Stimulated activated CD8-positive, alpha-beta memory T cell treated with anti-CD3 and anti-CD28 coated beads, Interleukin-15, amount 100 ng/mL, for 1 hour (primary cell): ENCODE results near the gene CYLD.
A peak's percentile ranks its signal among the peaks of the same experiment; 100 is the strongest.

Experiments
- DNase-seq: peaks from one replicate; pipeline ENCODE4 v3.0.0-alpha.2; 2020; ENCODE audit warnings: low read depth

CYLD gene

DNA sequence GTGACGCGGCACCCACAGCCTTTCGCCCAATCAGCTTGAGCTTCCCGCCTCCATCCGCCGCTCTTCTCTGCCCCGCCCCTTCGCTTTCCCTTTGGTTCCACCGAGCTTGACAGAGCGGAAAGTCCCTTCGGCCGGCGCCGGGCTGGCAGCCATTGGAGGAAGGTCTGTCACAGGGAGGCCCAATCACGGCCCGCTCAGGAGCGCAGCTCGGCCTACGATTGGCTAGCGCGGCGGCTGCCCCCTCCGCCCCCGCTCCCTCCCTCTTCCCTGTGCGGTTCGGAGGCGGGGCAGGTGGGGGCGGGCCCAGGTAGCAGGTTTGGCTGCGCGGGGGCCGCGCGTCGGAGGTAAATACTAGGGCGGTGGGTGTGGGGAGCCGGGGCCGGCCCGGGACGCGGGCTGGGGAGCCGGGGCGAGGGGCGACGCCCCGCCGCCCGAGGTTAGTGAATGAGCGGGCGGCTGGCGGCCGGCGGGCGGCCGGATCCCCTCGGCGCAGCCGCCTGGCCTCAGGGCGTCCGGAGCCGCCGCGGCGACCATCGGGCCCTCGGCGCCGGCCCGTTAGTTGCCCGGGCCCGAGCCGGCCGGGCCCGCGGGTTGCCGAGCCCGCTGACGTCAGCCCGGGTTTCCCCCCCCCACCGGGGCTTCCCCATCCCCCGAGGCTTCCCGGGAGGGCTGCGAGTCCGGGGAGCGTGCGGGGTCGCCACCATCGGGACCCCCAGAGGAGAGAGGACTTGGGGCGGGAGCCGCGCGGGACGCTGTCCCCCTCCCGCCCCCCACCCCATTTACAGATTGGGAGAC, at the start of gene CYLD:
TSS of gene CYLD (plus strand) at position 306 of the 795 bp plus-strand sequence. CDS start 7,613 bp downstream, outside the sequence.
- peak; percentile 97 for DNase-seq

DNA sequence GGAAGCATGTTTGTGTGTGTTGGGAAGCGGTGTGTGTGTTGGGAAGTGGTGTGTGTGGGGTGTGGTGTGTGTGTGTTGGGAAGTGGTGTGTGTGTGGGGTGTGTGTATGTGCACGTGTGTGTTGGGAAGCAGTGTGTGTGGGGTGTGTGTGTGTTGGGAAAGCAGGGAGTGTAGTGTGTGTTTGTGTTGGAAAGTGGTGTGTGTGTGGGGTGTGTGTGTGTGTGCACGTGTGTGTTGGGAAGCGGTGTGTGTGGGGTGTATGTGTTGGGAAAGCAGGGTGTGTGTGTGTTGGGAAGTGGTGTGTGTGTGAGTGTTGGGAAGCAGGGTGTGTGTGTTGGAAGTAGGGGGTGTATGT, 49.3 kb upstream of the CYLD start:
- no peak for DNase-seq

DNA sequence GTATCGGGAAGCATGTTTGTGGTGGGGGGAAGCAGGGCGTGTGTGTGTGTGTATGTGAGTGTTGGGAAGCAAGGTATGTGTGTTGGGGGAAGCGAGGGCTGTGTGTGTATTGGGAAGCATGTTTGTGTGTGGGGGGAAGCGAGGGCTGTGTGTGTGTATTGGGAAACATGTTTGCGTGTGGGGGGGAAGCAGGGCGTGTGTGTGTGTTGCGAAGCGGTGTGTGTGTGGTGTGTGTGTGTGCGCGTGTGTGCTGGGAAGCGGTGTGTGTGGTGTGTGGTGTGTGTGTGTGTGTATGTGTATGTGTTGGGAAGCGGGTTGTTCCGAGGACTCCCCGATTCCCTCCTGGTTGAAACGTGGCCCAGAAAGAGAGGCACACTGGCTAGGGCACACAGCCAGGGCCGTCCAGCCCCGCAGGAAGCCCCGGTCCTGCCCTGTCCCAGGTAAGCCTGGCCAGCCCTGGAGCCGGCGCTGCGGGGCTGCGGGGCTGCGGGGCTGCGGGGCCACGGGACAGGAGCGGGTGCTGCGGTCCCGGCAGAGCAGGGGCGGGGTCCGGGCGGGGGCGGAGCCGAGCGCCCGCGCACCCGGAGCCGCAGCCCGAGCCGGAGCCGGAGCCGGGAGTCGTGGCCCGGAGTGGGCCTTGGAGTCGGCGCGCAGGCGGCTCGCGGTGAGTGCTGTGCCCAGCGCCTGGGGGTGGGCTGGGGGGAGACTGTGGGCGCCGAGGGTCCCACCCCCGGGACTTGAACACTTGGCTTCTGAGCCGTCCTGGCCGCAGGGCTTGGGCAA, 48.7 kb upstream of the CYLD start, which contains the start of gene NOD2:
TSS of gene NOD2 (plus strand) at position 608 of the 783 bp plus-strand sequence. CDS start 5,890 bp downstream, outside the sequence.
- DNase-seq: no peak

DNA sequence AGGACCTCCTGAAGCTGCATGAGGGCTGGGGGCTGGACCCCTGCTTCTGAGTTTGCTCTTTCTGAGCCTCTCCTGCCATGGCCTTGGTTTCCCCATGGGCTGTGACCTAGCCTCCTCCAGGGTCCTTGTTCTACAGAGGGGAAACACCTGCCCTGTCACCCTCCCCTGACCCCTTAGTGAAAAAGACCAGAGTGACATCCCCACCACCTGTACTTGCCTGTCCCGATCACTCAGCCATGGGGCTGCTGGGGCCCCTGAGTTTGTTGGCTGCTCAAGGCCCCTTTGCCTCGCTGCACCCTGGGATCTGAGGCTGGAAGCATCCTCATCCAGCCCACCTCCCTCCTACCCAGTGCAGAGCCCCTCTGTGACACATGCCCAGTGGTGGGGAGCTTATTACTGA, 47.7 kb upstream of the CYLD start:
- no peak for DNase-seq

DNA sequence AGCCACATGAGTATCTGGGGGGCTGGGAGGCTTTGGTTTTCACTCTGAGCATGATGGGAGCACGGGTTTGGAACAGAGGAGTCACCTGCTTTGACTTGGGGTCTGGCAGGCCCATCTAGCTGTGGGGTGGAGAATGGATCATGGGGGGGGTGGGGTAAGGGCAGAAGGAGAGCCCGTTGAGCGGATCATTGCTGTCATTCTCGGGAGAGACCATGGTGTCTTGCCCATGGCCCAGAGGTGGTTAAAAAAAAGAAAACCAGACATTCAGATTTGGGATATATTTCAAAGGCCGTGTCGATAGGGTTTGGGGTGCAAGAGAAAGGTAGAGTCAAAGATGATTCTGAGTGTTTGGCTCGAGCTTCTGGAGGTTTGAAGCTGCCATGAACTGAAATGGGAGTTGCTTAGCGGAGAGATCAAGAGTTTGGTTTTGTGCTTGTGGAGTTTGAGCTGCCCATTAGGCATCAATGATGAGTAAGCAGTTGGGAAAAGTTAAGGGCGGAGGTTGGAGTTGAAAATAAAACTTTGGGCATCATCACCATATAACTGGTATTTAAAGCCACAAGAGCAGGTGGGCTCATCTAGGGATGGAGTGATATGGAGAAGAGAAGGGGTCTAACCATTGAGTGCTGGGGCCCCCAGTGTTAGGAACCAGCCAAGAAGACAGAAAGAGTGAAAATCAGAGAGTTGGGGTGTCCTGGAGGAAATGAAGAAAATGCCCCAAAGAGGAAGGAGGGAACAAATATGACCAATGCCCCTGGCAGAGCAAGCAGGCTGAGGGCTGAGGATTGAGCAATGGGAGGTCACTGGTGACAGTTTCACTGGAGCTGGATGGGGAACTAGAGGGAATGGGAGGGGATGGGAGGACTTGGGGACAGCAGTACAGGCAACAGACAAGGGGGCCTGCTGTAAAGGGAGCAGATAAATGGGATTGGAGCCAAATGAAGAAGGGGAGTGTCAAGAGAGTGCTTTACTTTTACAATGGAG, 46.6 kb upstream of the CYLD start:
- DNase-seq: no peak

DNA sequence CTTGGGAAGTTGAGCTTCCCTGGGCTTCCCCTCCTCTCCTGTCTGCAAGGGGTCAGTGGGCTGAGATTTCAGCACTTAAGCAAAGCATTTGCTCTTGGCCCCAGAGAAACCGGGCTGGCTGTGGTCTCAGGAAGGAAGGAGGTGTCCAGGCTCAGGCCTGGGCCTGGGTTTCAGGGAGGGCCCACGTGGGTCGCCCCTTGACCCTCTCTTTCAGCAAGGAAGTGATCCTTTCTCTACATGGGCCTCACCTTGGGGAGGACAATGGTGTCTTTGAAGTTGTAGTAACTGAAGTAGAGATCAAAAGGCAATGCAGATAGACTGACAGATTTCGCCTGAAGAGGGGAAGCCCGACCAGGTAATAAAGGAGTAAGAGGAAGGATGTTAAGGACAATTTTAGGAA, 45.8 kb upstream of the CYLD start:
- no peak for DNase-seq

DNA sequence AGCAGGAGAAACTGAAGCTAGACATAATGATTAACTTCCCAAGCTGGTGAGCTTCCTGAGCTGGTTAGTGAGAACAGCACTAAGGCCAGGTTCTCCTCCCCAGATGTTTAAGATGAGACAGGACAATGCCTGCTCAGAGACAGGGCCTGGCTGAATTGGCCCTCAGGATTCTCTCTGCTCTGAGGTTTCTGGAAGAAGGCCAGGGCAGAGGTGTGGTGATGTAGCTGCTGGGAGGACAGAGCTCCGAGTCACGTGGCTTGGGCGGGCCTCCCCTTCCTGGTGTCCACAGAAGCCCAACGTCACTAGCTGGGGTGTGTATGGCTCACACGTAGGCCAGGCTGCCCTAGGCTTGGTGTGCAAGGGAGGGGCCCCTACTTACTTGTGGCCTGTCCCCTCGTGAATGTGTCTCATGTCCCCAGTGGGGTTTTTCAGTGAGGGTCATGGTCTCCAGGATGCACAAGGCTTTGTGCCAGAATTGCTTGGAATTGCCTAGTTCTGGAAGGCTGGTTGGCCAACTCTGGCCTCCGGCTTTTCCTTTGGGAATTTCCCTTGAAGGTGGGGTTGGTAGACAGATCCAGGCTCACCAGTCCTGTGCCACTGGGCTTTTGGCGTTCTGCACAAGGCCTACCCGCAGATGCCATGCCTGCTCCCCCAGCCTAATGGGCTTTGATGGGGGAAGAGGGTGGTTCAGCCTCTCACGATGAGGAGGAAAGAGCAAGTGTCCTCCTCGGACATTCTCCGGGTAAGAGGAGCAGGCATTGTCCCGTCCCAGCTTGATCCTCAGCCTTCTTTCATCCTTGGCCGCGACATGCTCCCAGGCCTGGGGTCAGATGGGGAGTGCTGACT, 45.1 kb upstream of the CYLD start:
- DNase-seq: no peak

DNA sequence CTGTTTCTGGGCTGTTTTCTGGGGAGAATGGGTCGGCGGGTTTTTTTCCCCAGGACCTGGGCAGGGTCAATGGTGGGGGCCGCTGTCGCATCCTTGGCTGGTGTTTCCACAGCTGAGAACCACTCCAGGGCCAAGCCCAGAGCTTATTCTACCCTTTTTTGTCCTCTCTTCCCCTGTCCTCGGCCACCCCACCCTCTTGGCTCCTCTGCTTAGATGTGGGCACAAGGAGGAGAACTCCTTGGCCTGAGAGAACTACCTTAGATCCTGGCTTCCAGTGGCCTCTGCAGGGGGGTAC, 44.5 kb upstream of the CYLD start:
- DNase-seq: no peak

DNA sequence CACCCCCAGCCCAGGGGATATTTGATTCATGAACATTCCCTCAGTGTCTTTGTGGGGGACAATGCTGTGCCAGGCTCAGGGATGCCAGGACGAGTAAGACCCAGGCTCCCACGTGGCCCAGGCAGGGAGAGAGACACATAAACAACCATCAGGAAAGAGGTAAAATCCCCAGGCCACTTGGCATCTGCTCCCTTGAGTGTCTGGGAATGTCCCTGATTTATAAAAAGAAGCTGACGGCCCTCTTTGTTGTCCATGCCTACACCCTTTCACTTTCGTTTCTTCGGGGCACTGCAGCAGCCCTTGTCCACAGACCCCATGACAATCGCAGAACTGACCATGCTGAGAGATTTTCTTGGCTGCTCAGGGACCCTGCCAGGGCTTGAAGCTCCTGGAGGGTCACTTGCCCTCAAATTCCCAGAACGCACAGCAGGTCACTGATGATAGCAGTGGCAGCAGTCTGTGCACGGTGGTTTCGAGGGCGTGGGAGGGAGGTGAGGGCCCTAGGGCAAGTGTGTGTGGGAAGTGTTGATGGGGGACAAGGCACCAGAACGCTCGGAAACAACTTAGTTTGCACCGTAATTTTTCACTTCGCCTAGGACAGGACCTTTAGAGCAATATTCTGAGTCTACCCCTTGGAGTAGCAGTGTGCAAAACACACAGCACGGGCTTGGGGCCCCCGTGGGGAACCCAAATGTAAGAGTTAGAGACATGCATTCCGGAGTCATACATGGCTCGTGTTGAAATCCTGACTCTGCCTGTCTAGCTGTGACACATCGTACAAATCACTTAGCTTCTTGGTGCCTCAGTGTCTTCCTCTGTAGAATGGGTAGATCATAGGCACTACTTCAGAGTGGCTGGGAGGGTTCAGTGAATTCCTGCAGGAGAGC, 43.8 kb upstream of the CYLD start:
- DNase-seq: no peak

DNA sequence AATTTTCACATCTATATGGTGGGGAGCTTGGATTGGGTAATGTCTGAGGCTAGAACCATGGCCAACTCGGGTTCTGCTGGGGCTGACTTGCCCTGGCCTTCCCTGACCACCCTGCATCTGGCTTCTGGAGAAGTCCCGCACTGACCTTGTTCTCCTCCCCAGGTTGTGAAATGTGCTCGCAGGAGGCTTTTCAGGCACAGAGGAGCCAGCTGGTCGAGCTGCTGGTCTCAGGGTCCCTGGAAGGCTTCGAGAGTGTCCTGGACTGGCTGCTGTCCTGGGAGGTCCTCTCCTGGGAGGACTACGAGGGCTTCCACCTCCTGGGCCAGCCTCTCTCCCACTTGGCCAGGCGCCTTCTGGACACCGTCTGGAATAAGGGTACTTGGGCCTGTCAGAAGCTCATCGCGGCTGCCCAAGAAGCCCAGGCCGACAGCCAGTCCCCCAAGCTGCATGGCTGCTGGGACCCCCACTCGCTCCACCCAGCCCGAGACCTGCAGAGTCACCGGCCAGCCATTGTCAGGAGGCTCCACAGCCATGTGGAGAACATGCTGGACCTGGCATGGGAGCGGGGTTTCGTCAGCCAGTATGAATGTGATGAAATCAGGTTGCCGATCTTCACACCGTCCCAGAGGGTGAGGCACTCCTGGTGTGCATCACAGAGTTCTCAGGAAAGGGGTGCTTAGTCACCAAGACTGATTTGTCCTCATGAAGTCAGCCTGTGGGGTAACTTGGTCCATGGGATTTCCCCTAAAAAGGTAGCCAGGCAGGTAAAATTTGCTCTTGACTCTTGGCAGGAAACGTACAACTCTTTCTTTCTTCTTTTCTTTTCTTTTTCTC, 42.3 kb upstream of the CYLD start:
- DNase-seq: no peak

DNA sequence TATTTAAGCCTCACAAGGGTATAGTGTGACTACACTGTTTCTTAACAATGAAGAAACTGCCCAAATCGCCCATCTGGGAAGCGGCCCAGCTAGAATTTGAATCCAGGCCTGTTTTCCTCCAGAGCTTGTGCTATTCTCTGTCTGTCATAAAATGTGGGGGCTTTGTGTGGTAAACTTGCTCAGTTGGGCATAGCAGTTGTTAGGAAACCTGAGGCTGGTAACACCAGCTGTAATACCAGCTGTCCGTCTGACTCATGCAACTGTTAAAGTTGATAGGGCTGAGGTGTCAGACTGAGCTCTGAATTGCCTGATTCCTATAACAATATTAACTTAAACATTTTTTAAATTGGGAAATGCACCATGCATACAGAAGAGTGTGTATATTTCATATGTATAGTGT, 39.2 kb upstream of the CYLD start:
- no peak for DNase-seq

DNA sequence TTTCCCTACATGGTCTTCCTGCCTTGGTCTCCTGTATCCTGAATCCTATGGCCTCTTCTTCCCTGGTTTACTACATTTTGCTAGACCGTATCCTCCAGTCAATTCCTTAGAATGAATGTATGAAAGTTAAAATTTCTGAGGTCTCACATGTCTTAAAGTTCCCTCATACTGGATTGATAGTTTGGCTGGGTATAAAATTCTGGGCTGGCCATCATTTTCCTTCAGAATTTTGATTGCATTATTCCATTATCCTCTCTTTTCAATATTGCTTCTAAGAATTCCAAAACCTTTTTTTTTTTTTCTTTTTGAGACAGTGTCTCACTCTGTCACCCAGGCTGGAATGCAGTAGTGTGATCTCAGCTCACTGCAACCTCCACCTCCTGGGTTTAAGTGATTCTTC, 37.6 kb upstream of the CYLD start:
- DNase-seq: no peak

DNA sequence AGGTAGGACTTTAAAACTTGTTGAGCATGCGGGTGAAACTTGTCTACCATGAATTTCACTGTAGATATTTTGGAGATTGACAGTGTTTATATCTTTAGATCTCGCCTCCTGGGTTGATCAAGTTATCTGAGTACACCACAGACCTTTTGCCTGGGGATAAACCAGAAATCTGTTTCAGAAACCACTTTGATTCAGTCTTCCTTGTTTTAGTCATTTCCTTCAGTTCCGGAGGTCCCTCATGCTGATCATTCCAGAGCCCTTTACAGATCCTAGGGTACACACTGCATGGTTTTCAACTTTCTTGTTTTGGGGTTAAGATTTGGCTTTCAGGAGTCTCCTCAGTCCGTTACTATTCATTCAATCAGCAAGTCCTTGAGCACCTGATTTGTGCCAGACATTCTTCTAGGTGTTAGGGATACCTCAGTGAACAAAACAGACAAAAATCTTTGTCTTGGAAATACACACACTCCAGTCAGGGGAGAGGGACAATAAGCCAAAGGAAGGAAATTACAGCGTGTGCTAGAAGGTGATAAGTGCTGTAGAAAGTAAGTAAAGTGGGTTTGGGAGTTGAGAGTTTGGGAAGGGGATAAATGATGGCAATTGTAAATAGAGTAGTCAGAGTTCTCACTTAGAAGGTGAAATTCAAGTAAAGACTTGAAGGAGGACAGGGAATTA, 36.3 kb upstream of the CYLD start:
- no peak for DNase-seq

DNA sequence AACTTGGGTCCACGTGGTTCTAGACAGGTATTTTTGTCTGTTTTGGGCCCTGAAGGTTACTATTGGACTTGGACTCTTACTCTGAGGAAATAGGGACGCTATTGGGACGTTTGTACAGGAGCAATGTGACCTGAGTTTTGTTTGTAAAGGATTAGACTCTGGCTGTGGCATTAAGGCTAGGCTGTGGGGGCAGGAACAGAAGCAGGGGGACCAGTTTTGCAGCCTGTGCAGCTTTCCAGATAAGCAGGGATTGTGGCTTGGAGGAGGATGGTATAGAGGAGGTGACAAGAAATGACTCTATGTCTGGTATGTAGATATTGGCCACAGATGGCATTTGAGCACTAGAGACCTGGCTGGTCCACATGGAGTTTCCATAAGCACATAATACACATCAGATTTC, 35.6 kb upstream of the CYLD start:
- DNase-seq: no peak

DNA sequence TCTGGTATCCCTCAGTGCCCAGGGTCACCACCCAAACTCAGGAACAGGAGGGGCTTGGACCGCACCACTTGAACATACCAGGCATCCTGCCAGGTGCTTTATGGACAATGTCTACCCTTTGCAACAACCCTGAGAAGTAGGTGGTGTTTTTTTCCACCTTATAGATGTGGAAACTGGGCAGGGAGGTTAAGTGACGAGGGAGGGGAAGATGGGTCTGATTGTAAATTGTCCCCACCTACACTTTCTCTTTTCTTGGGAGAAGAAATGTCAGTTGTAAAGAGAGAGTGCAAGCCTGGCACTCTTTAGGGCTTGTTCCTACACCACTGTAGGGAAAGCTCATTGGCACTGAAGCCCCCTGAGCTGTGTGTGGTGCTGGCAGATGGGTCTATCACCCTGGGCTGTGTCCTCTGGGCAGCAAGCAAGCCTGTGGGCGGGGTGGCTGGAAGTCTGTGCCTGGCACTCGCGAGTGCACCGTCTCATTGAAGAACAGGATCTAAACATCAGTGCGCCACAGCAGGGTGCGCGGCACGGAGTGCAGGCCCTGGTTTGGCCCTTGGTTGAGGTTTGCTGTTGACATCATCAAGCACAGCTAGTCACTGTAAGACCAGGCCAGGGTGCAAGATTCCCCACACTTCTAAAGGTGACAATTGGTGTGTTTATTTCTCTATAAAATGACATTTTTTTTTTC, 33.4 kb upstream of the CYLD start:
- no peak for DNase-seq

DNA sequence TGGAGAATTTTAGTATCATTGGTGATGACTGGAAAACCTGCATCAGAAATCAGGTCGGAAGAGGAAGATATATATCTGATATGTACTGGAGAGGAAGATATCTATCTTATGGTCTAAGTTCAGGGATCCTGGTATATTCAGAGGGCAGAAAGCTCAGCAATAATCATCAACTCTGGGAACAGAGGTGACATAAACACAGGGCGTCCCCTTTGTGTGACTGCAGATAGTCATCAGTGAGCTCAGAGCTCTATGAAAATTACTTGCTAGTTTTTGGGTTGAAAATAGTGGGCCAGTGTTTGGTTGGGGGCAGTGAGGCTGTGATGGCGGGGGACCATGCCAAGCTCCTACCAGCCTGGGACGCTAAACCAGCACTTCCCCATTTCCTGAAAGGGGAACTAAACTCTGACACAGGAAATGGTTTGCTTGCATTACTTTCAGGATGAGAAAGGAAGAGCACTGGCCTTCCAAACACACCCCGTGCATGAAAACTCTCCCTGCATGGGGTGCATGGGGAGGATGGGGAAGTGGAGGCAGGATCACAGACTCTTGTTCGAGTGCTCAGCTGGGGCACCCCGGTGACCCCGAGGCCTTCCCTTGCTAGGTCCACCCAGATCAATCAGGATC, 32.7 kb upstream of the CYLD start:
- DNase-seq: no peak

DNA sequence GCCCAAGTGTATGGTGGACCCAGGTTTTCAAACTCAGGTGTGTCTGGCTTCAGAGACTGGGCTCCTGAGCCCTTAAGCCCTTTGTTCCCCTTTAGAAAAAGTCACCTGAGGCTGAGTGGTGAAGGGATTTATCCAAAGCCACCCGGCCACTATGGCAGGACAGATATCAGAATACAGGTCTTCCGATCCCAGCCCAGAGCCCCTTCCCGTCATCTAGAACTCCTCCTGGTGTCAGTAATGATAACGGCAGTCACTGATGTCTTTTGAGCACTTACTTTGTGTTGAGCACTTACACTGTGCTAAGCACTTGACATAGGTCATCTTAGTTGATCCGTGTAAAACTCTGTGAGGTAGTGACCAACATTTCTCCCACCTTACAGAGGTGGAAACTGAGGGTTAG, 31.9 kb upstream of the CYLD start:
- no peak for DNase-seq

DNA sequence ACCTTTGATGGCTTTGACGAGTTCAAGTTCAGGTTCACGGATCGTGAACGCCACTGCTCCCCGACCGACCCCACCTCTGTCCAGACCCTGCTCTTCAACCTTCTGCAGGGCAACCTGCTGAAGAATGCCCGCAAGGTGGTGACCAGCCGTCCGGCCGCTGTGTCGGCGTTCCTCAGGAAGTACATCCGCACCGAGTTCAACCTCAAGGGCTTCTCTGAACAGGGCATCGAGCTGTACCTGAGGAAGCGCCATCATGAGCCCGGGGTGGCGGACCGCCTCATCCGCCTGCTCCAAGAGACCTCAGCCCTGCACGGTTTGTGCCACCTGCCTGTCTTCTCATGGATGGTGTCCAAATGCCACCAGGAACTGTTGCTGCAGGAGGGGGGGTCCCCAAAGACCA, 30.8 kb upstream of the CYLD start:
- DNase-seq: no peak
